Astrocyte (in vitro differentiated cells and primary cell): ENCODE measurements around the gene CYLD.

Experiments
- EZH2 ChIP-seq: IDR thresholded peaks from 2 replicates; pipeline ENCODE4 v1.6.1; 2012; ENCODE audit warnings: mild to moderate bottlenecking, low read length, inconsistent platforms; ENCODE audit not compliant: insufficient read depth
- TF ChIP-seq, protein P1 (sequence below): IDR thresholded peaks from 2 replicates; pipeline ENCODE4 v1.5.1; 2011; ENCODE audit warnings: low read depth, mild to moderate bottlenecking, inconsistent platforms, low read length, moderate library complexity; ENCODE audit not compliant: insufficient read depth

DNA sequence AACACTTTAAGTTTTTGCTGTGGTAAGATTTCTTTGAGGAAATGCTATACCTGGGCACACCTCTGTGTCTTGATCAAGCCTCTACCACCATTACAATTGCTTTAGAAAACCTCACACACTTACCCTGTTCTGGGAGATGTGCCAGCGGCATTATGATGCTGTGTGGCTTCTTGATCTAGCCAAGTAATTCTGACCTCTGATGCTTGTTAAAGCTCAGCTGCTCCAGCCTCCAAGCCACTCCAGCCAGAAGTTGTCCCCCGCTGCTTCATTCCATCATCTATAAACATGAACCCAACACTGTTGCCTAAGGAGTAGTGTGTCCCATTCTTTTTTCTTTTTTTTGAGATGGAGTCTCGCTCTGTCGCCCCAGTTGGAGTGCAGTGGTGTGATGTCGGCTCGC is 60.1 kb downstream of the CYLD start:
- TF ChIP-seq, protein P1, sequence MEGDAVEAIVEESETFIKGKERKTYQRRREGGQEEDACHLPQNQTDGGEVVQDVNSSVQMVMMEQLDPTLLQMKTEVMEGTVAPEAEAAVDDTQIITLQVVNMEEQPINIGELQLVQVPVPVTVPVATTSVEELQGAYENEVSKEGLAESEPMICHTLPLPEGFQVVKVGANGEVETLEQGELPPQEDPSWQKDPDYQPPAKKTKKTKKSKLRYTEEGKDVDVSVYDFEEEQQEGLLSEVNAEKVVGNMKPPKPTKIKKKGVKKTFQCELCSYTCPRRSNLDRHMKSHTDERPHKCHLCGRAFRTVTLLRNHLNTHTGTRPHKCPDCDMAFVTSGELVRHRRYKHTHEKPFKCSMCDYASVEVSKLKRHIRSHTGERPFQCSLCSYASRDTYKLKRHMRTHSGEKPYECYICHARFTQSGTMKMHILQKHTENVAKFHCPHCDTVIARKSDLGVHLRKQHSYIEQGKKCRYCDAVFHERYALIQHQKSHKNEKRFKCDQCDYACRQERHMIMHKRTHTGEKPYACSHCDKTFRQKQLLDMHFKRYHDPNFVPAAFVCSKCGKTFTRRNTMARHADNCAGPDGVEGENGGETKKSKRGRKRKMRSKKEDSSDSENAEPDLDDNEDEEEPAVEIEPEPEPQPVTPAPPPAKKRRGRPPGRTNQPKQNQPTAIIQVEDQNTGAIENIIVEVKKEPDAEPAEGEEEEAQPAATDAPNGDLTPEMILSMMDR: no peak
- no peak for TF ChIP-seq EZH2
